GM19452 (cell line): ENCODE results near the gene ZDHHC1.
"Not testable (repeated sequence)": the region's sequence is repeated elsewhere in the genome, so short reads cannot be mapped to it uniquely, and the experiment has no call there.

Source experiments
- ATAC-seq: cut with Tn5 transposase; IDR thresholded peaks from one replicate; pipeline ENCODE4 v1.9.1; 2021; ENCODE audit not compliant: unreplicated experiment

ZDHHC1 gene

GRCh38 chr16:67394155-67395104 lies 21.8 kb downstream of the ZDHHC1 start:
- no peak for ATAC-seq

GRCh38 chr16:67393788-67394154 lies 22.5 kb downstream of the ZDHHC1 start:
- no peak for ATAC-seq

GRCh38 chr16:67393111-67393787 lies 23.0 kb downstream of the ZDHHC1 start, which contains the start of gene TPPP3:
TPPP3 (minus strand) TSS chr16:67393498; CDS start chr16:67391111, 2,387 bp downstream.
- ATAC-seq = no peak

GRCh38 chr16:67392301-67393059 lies 23.8 kb downstream of the ZDHHC1 start:
- ATAC-seq = no peak

GRCh38 chr16:67391424-67392300 lies 24.6 kb downstream of the ZDHHC1 start:
- no peak for ATAC-seq

GRCh38 chr16:67390816-67391423 lies 25.4 kb downstream of the ZDHHC1 start:
- no peak for ATAC-seq

GRCh38 chr16:67389911-67390815 lies 26.1 kb downstream of the ZDHHC1 start:
- no peak for ATAC-seq

- ATAC-seq = no peak
Measured at GRCh38 chr16:67388591-67388990, 27.7 kb downstream of the ZDHHC1 start.

GRCh38 chr16:67388191-67388590 lies 28.1 kb downstream of the ZDHHC1 start:
- no peak for ATAC-seq

- ATAC-seq = no peak
Measured at GRCh38 chr16:67387479-67388079, 28.7 kb downstream of the ZDHHC1 start.

- ATAC-seq = no peak
Measured at GRCh38 chr16:67386861-67387455, 29.3 kb downstream of the ZDHHC1 start.

- no peak for ATAC-seq
Measured at GRCh38 chr16:67384778-67385510, 31.3 kb downstream of the ZDHHC1 start.

GRCh38 chr16:67383284-67383683 lies 33.0 kb downstream of the ZDHHC1 start:
- ATAC-seq = no peak

GRCh38 chr16:67378642-67379041 lies 37.6 kb downstream of the ZDHHC1 start:
- no peak for ATAC-seq

GRCh38 chr16:67376012-67376411 lies 40.3 kb downstream of the ZDHHC1 start:
- ATAC-seq = not testable (repeated sequence)

- ATAC-seq = no peak
Measured at GRCh38 chr16:67372664-67373063, 43.6 kb downstream of the ZDHHC1 start.

- ATAC-seq = no peak
Measured at GRCh38 chr16:67370661-67371060, 45.6 kb downstream of the ZDHHC1 start.
